SU-DHL-6 (cell line): ENCODE measurements around the gene ITGA1.

Experiments used
- H2AFZ ChIP-seq: fragments of 200-600 bp; sonication (generic); 2 replicates; pipeline ENCODE4 v1.6.1; 2014; ENCODE audit warnings: low read depth, mild to moderate bottlenecking, moderate library complexity, mixed read lengths, antibody characterized with exemption, low read length; ENCODE audit not compliant: severe bottlenecking
- H3F3A ChIP-seq: fragments of 200-600 bp; shearing (Covaris generic); 2 replicates; pipeline ENCODE4 v1.6.0; 2016; ENCODE audit warnings: antibody characterized with exemption, mild to moderate bottlenecking; ENCODE audit not compliant: insufficient read depth
- H3K27ac ChIP-seq: fragments of 200-600 bp; sonication (generic); 2 replicates; pipeline ENCODE4 v1.5.1; 2016; ENCODE audit warnings: low read depth, mild to moderate bottlenecking, low read length, moderate library complexity, mixed read lengths
- H3K27me3 ChIP-seq: fragments of 200-600 bp; sonication (generic), shearing (Covaris generic); 2 replicates; pipeline ENCODE4 v1.6.0; 2014; ENCODE audit warnings: mild to moderate bottlenecking, low read length
- H3K36me3 ChIP-seq: fragments of 200-600 bp; sonication (generic); 2 replicates; pipeline ENCODE4 v1.6.1; 2014; ENCODE audit warnings: mild to moderate bottlenecking, low read length, mixed read lengths
- H3K4me2 ChIP-seq: fragments of 300-600, 200-600 bp; shearing (Covaris generic), sonication (generic); 2 replicates; pipeline ENCODE4 v1.6.0; 2014; ENCODE audit warnings: low read length, low read depth, mild to moderate bottlenecking; ENCODE audit not compliant: poor library complexity, severe bottlenecking
- H3K4me3 ChIP-seq: fragments of 200-600 bp; sonication (generic); 2 replicates; pipeline ENCODE4 v1.5.1; 2014; ENCODE audit warnings: antibody characterized with exemption, low read length, mild to moderate bottlenecking, mixed read lengths; ENCODE audit not compliant: insufficient read depth, poor library complexity, severe bottlenecking
- H3K79me2 ChIP-seq: fragments of 200-600 bp; sonication (generic); 2 replicates; pipeline ENCODE4 v1.6.1; 2014; ENCODE audit warnings: mild to moderate bottlenecking, low read length, moderate library complexity; ENCODE audit not compliant: insufficient read depth
- H3K9ac ChIP-seq: fragments of 200-600 bp; sonication (generic); 2 replicates; pipeline ENCODE4 v1.7.0; 2014; ENCODE audit warnings: mild to moderate bottlenecking, low read length
- H3K9me2 ChIP-seq: fragments of 200-600 bp; sonication (generic); replicated peaks from 2 replicates; pipeline ENCODE4 v1.6.1; 2014; ENCODE audit warnings: low read length; ENCODE audit not compliant: insufficient read depth
- H3K9me3 ChIP-seq: fragments of 200-600 bp; sonication (generic); 2 replicates; pipeline ENCODE4 v1.6.1; 2014; ENCODE audit warnings: low read length, mixed read lengths; ENCODE audit not compliant: insufficient read depth
- H4K20me1 ChIP-seq: fragments of 200-600 bp; sonication (generic); 2 replicates; pipeline ENCODE4 v1.6.1; 2014; ENCODE audit warnings: low read depth, mild to moderate bottlenecking, antibody characterized with exemption, low read length, moderate library complexity, mixed read lengths
- EZH2phosphoT487 ChIP-seq: fragments of 200-600 bp; sonication (generic), shearing (Covaris generic); conservative IDR thresholded peaks from 2 replicates; pipeline ENCODE4 v1.6.1; 2018; ENCODE audit warnings: mild to moderate bottlenecking, antibody characterized with exemption, low read length, moderate library complexity, mixed read lengths
- TF ChIP-seq, protein P1 (sequence below): fragments of 200-600 bp; sonication (generic); IDR thresholded peaks from one replicate; pipeline ENCODE4 v1.5.1; 2017; ENCODE audit warnings: antibody characterized with exemption, mild to moderate bottlenecking, low read length, moderate library complexity; ENCODE audit not compliant: insufficient read depth, poor library complexity, severe bottlenecking

Gene ITGA1

DNA sequence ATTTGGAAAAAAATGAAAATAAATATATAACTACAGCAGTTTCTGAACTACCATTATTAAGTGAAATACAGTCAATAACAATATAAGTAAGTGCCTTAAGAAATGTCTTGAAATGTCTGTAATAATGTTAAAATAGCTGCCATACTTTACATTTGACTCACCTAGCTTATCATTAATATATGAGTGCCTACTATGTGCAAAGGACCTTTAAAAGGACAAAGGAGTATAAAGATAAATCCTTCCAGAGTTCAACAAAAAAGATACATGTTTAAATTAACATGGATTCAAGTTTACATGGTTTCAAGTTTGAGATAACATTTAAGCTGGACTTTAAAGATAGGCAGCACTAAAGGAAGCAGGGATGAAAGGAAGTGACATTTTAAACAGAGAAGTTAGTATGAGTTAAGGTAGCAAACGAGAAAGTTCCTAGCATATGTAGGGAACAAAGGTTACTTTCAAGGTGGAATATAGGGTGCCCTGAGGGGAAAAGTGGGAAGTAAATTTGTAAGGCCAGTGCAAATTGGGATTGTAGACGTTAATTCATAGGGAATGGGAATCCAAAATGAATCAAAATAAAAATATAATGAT, 8.9 kb downstream of the ITGA1 start:
- Histone ChIP-seq H2AFZ (no peak overlapping the region), H4K20me1 (no peaks in the 10 kb centered on the region), H3K9me2 (no peaks in the 10 kb centered on the region), H3K9me3 (no peaks in the 10 kb centered on the region), H3K27ac (no peak overlapping the region), H3K9ac (no peak overlapping the region), H3K79me2 (peaks cover 20% of the 10 kb centered on the region), H3K27me3 (no peaks in the 10 kb centered on the region), H3F3A (no peaks in the 10 kb centered on the region), H3K36me3 (no peaks in the 10 kb centered on the region), H3K4me3 (no peak overlapping the region), H3K4me2 (no peak overlapping the region)
- TF ChIP-seq, protein P1, sequence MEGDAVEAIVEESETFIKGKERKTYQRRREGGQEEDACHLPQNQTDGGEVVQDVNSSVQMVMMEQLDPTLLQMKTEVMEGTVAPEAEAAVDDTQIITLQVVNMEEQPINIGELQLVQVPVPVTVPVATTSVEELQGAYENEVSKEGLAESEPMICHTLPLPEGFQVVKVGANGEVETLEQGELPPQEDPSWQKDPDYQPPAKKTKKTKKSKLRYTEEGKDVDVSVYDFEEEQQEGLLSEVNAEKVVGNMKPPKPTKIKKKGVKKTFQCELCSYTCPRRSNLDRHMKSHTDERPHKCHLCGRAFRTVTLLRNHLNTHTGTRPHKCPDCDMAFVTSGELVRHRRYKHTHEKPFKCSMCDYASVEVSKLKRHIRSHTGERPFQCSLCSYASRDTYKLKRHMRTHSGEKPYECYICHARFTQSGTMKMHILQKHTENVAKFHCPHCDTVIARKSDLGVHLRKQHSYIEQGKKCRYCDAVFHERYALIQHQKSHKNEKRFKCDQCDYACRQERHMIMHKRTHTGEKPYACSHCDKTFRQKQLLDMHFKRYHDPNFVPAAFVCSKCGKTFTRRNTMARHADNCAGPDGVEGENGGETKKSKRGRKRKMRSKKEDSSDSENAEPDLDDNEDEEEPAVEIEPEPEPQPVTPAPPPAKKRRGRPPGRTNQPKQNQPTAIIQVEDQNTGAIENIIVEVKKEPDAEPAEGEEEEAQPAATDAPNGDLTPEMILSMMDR: no peak

DNA sequence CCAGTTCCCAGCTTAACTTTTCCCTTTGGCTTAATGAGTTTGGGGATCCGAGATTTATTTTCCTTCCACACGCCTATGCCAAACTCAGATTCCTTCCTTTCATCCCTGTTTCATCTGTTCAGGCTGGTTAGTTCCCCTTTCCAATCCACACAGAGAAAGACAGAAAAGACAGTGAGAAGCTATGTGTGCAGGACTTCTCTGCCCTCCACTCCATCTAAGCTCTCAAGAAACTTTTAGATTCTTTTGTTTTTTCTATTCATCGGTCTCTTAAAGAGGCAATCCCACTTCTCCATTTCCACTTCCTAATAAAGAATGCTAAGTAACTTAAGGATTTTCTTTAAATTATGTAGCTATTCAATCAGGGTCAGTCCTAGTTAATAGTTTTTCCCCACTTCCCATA, 11.2 kb downstream of the ITGA1 start:
- TF ChIP-seq EZH2phosphoT487: no peak

DNA sequence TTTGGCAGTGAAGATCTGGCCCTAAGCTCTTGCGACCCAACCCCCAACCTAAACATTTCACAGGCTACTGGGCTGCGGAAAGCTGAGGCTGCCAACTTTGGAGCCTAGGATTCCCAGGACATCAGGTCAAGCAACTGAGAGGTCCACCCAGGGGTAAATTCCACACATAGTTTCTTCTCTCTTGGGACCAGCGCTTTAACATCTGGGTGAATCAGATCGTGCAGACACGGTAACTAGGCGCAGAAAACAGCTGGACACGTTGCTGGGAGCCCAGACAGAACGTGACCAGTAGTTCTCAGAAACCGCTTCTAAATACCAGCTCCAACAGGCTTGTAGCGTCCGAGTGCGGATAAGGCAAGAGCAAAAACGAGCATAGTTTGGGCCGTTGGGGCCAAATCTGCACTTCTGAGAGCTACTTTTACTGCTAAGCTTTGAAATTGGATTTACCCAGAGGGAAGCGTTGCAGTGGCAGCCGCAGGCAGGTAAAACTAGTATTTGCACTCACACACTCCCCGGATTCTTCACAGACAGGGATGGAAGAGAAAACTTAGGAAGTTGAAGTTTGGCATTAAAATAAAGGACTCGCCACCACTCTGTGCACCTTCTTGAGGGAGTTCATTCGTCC, 11.8 kb downstream of the ITGA1 start:
- Histone ChIP-seq H2AFZ (peak overlapping the region; percentile 91), H3K36me3 (peaks cover 17% of the 10 kb centered on the region; the same call in 1 of the 2 replicates), H3K9ac (peak overlapping the region; percentile 87), H4K20me1 (peaks cover 21% of the 10 kb centered on the region), H3K9me2 (no peaks in the 10 kb centered on the region), H3F3A (no peaks in the 10 kb centered on the region; the same call in 1 of the 2 replicates), H3K9me3 (no peaks in the 10 kb centered on the region), H3K27me3 (no peaks in the 10 kb centered on the region), H3K79me2 (peaks cover 43% of the 10 kb centered on the region), H3K4me3 (peak overlapping the region; percentile 66), H3K4me2 (peak overlapping the region; percentile 84), H3K27ac (peak overlapping the region; percentile 14; the same call in 1 of the 2 replicates)
- TF ChIP-seq EZH2phosphoT487: no peak
- TF ChIP-seq, protein P1: no peak

More for the DNA sequence above, 11.2 kb downstream of the ITGA1 start:
- Histone ChIP-seq H2AFZ (peak overlapping the region; percentile 91), H4K20me1 (peaks cover 16% of the 10 kb centered on the region), H3K9me2 (no peaks in the 10 kb centered on the region), H3K4me3 (peak overlapping the region; percentile 66), H3K4me2 (peak overlapping the region; percentile 84), H3F3A (no peaks in the 10 kb centered on the region; the same call in 1 of the 2 replicates), H3K36me3 (peaks cover 13% of the 10 kb centered on the region; the same call in 1 of the 2 replicates), H3K9ac (peak overlapping the region; percentile 87), H3K27me3 (no peaks in the 10 kb centered on the region), H3K79me2 (peaks cover 38% of the 10 kb centered on the region), H3K9me3 (no peaks in the 10 kb centered on the region), H3K27ac (no peak overlapping the region)

DNA sequence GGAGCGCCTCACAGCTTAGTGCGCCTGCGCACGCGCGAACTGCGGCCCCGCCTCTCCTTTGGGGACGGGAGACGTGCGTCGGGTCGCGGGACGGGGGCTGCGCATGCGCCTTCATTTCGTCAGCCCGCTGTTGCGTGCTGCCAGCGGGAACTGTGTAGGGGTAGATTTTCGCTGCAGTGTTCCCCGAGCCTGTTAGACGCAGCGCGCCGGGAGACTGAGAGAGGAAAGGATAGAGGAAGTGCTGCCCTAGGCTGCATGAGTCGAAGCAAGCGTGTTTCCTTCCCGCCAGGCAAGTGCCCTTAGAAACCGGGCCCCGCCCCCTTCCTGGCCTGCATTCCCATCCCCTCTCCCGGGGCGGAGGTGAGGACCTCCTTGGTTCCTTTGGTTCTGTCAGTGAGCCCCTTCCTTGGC, 12.3 kb downstream of the ITGA1 start:
- H3K79me2 ChIP-seq: peaks cover 44% of the 10 kb centered on the region
- TF ChIP-seq EZH2phosphoT487: no peak
- TF ChIP-seq, protein P1: no peak
- peak overlapping the region; percentile 65 for H3K27ac ChIP-seq
- peak overlapping the region; percentile 84 for H3K4me2 ChIP-seq
- H3K36me3 ChIP-seq: peaks cover 18% of the 10 kb centered on the region; the same call in 1 of the 2 replicates
- H3K9me3 ChIP-seq: no peaks in the 10 kb centered on the region
- peak overlapping the region; percentile 66 for H3K4me3 ChIP-seq
- no peaks in the 10 kb centered on the region; the same call in 1 of the 2 replicates for H3F3A ChIP-seq
- H4K20me1 ChIP-seq: peaks cover 22% of the 10 kb centered on the region
- H3K9me2 ChIP-seq: no peaks in the 10 kb centered on the region
- no peaks in the 10 kb centered on the region for H3K27me3 ChIP-seq
- H3K9ac ChIP-seq: peak overlapping the region; percentile 87
- peak overlapping the region; percentile 91 for H2AFZ ChIP-seq
